ENCODE data around the gene CDK6.

CDK6 gene

GRCh38 chr7:92881091-92881485 lies 44.7 kb upstream of the CDK6 start:
- Histone ChIP-seq H3K9ac (ENCODE audit: low read length) (no peak overlapping the region), H3K36me3 (replicated peaks; ENCODE audit: low read depth, low read length) (peaks cover 4% of the 10 kb centered on the region), H2AFZ (ENCODE audit: low read depth, low read length) (no peak overlapping the region), H3K9me3 (ENCODE audit: insufficient read depth, low read length) (peaks cover 2% of the 10 kb centered on the region; the same call in 1 of the 2 replicates), H3K27ac (ENCODE audit: low read length) (no peak overlapping the region), H3K4me1 (ENCODE audit: low read length) (peaks cover 26% of the 10 kb centered on the region), H3K4me3 (ENCODE audit: low read length) (no peak overlapping the region), H3K4me2 (ENCODE audit: low read length) (no peak overlapping the region), H3K27me3 (ENCODE audit: low read depth, low read length) (no peaks in the 10 kb centered on the region), H4K20me1 (ENCODE audit: insufficient read depth, low read length) (no peaks in the 10 kb centered on the region), H3K79me2 (ENCODE audit: low read length) (no peaks in the 10 kb centered on the region)
- TF ChIP-seq EZH2phosphoT487 (IDR thresholded peaks at IDR 0.05; ENCODE audit: low read depth) = no peak
- no peak for TF ChIP-seq CTCF (IDR thresholded peaks at IDR 0.05; ENCODE audit: low read depth, low read length)

GRCh38 chr7:92880212-92881090 lies 44.1 kb upstream of the CDK6 start:
- Histone ChIP-seq H3K4me2 (ENCODE audit: low read length) (no peak overlapping the region), H3K4me3 (ENCODE audit: low read length) (no peak overlapping the region), H3K4me1 (ENCODE audit: low read length) (peaks cover 26% of the 10 kb centered on the region), H3K27me3 (ENCODE audit: low read depth, low read length) (no peaks in the 10 kb centered on the region), H3K27ac (ENCODE audit: low read length) (no peak overlapping the region), H3K9ac (ENCODE audit: low read length) (no peak overlapping the region), H3K9me3 (ENCODE audit: insufficient read depth, low read length) (peaks cover 2% of the 10 kb centered on the region; the same call in 1 of the 2 replicates), H3K79me2 (ENCODE audit: low read length) (no peaks in the 10 kb centered on the region), H3K36me3 (replicated peaks; ENCODE audit: low read depth, low read length) (peaks cover 4% of the 10 kb centered on the region), H4K20me1 (ENCODE audit: insufficient read depth, low read length) (no peaks in the 10 kb centered on the region), H2AFZ (ENCODE audit: low read depth, low read length) (no peak overlapping the region)
- TF ChIP-seq CTCF (IDR thresholded peaks at IDR 0.05; ENCODE audit: low read depth, low read length) = peak; percentile 39
- TF ChIP-seq EZH2phosphoT487 (IDR thresholded peaks at IDR 0.05; ENCODE audit: low read depth) = no peak

GRCh38 chr7:92877367-92877766 lies 41.0 kb upstream of the CDK6 start:
- Histone ChIP-seq H3K79me2 (ENCODE audit: low read length) (no peaks in the 10 kb centered on the region), H3K27me3 (ENCODE audit: low read depth, low read length) (no peaks in the 10 kb centered on the region), H3K36me3 (replicated peaks; ENCODE audit: low read depth, low read length) (no peaks in the 10 kb centered on the region), H3K4me2 (ENCODE audit: low read length) (no peak overlapping the region), H3K4me3 (ENCODE audit: low read length) (no peak overlapping the region), H4K20me1 (ENCODE audit: insufficient read depth, low read length) (no peaks in the 10 kb centered on the region), H3K4me1 (ENCODE audit: low read length) (peaks cover 5% of the 10 kb centered on the region; the same call in 1 of the 2 replicates), H2AFZ (ENCODE audit: low read depth, low read length) (no peak overlapping the region), H3K27ac (ENCODE audit: low read length) (no peak overlapping the region), H3K9ac (ENCODE audit: low read length) (no peak overlapping the region), H3K9me3 (ENCODE audit: insufficient read depth, low read length) (no peaks in the 10 kb centered on the region)
- no peak for TF ChIP-seq CTCF (IDR thresholded peaks at IDR 0.05; ENCODE audit: low read depth, low read length)
- no peak for TF ChIP-seq EZH2phosphoT487 (IDR thresholded peaks at IDR 0.05; ENCODE audit: low read depth)

GRCh38 chr7:92876836-92877235 lies 40.5 kb upstream of the CDK6 start:
- Histone ChIP-seq H3K9ac (ENCODE audit: low read length) (no peak overlapping the region), H4K20me1 (ENCODE audit: insufficient read depth, low read length) (no peaks in the 10 kb centered on the region), H3K79me2 (ENCODE audit: low read length) (no peaks in the 10 kb centered on the region), H2AFZ (ENCODE audit: low read depth, low read length) (no peak overlapping the region), H3K27me3 (ENCODE audit: low read depth, low read length) (no peaks in the 10 kb centered on the region), H3K27ac (ENCODE audit: low read length) (no peak overlapping the region), H3K4me2 (ENCODE audit: low read length) (no peak overlapping the region), H3K9me3 (ENCODE audit: insufficient read depth, low read length) (no peaks in the 10 kb centered on the region), H3K4me1 (ENCODE audit: low read length) (peaks cover 5% of the 10 kb centered on the region; the same call in 1 of the 2 replicates), H3K36me3 (replicated peaks; ENCODE audit: low read depth, low read length) (no peaks in the 10 kb centered on the region), H3K4me3 (ENCODE audit: low read length) (no peak overlapping the region)
- TF ChIP-seq CTCF (IDR thresholded peaks at IDR 0.05; ENCODE audit: low read depth, low read length) = no peak
- no peak for TF ChIP-seq EZH2phosphoT487 (IDR thresholded peaks at IDR 0.05; ENCODE audit: low read depth)

Data from OCI-LY3 (cell line).